Tibial nerve (tissue), 4 donors: ENCODE results near the gene ELFN1.

Experiments
- CTCF ChIP-seq, 5 experiments: fragments of 200-600 bp in 3 of 5; fragments of 450-650 bp in 2 of 5; sonication (generic) in 3 of 5; IDR thresholded peaks; one replicate each; pipeline ENCODE4 v1.5.1; 2016 to 2019; ENCODE audit warnings: antibody characterized with exemption in 5 of 5, mild to moderate bottlenecking in 3 of 5, moderate library complexity in 2 of 5
- EP300 ChIP-seq, 2 donors: sonication (generic); formaldehyde crosslinking; IDR thresholded peaks; one replicate each; pipeline ENCODE4 v1.6.1; 2017; ENCODE audit warnings: antibody characterized with exemption in 2 of 2, mild to moderate bottlenecking in 1 of 2

GRCh38 chr7:1706721-1707613, 36.9 kb downstream of the ELFN1 start:
- TF ChIP-seq CTCF (IDR thresholded peaks at IDR 0.05) (no peak), EP300 (IDR thresholded peaks at IDR 0.05) (no peak)
